K562 (cell line): ENCODE measurements around the gene GRIPAP1.

Source experiments
- POLR2A ChIP-seq: fragments of 450-650 bp; conservative IDR thresholded peaks from 2 replicates; pipeline ENCODE4 v1.6.1; 2016
- TF ChIP-seq, protein P1 (sequence below): sonication (generic); formaldehyde crosslinking; IDR thresholded peaks from 2 replicates; pipeline ENCODE4 v1.8.1; 2022; ENCODE audit warnings: missing genetic modification reagents
- TF ChIP-seq, protein P2 (sequence below): sonication (generic); formaldehyde crosslinking; IDR thresholded peaks from 2 replicates; pipeline ENCODE4 v1.4.0; 2020; ENCODE audit warnings: mild to moderate bottlenecking, missing genetic modification reagents

GRCh38 chrX:48972220-48973164 is 29.6 kb downstream of the GRIPAP1 start:
- TF ChIP-seq, protein P1, sequence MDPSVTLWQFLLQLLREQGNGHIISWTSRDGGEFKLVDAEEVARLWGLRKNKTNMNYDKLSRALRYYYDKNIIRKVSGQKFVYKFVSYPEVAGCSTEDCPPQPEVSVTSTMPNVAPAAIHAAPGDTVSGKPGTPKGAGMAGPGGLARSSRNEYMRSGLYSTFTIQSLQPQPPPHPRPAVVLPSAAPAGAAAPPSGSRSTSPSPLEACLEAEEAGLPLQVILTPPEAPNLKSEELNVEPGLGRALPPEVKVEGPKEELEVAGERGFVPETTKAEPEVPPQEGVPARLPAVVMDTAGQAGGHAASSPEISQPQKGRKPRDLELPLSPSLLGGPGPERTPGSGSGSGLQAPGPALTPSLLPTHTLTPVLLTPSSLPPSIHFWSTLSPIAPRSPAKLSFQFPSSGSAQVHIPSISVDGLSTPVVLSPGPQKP: no peak
- no peak for TF ChIP-seq POLR2A
- TF ChIP-seq, protein P2, sequence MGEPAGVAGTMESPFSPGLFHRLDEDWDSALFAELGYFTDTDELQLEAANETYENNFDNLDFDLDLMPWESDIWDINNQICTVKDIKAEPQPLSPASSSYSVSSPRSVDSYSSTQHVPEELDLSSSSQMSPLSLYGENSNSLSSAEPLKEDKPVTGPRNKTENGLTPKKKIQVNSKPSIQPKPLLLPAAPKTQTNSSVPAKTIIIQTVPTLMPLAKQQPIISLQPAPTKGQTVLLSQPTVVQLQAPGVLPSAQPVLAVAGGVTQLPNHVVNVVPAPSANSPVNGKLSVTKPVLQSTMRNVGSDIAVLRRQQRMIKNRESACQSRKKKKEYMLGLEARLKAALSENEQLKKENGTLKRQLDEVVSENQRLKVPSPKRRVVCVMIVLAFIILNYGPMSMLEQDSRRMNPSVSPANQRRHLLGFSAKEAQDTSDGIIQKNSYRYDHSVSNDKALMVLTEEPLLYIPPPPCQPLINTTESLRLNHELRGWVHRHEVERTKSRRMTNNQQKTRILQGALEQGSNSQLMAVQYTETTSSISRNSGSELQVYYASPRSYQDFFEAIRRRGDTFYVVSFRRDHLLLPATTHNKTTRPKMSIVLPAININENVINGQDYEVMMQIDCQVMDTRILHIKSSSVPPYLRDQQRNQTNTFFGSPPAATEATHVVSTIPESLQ: no peak
